Esophagus muscularis mucosa (tissue), 4 donors: ENCODE measurements around the gene CYP26B1.

Experiments used
- CTCF ChIP-seq, 3 experiments: fragments of 200-600 bp in 2 of 3; fragments of 450-650 bp in 1 of 3; sonication (generic) in 2 of 3; IDR thresholded peaks; one replicate each; pipeline ENCODE4 v1.5.1; 2017 to 2019; ENCODE audit warnings: antibody characterized with exemption in 3 of 3, mild to moderate bottlenecking in 2 of 3, moderate library complexity in 1 of 3
- EP300 ChIP-seq: sonication (generic); formaldehyde crosslinking; IDR thresholded peaks from one replicate; pipeline ENCODE4 v1.6.1; 2017; ENCODE audit warnings: antibody characterized with exemption
- POLR2A ChIP-seq: fragments of 450-650 bp; IDR thresholded peaks from one replicate; pipeline ENCODE4 v1.6.1; 2017; ENCODE audit warnings: antibody characterized with exemption, moderate library complexity, mild to moderate bottlenecking, low read depth
- POLR2AphosphoS5 ChIP-seq, 2 donors: sonication (generic); formaldehyde crosslinking; IDR thresholded peaks; one replicate each; pipeline ENCODE4 v1.6.1; 2017; ENCODE audit warnings: antibody characterized with exemption in 2 of 2

- no peak for TF ChIP-seq CTCF (IDR thresholded peaks at IDR 0.05)
- no peak for TF ChIP-seq POLR2A
- no peak for TF ChIP-seq POLR2AphosphoS5 (IDR thresholded peaks at IDR 0.05)
- no peak for TF ChIP-seq EP300
Observed at GRCh38 chr2:72121153-72121552, 26.5 kb downstream of the CYP26B1 start.
